Left ventricle myocardium inferior (tissue), 1 donor: ENCODE measurements around the gene ENG. TPM values are rescaled to one million over a fixed set of nuclear protein-coding genes. Genes with fewer than 3 reads are reported as not detected.

Experiments used
- DNase-seq: peaks from one replicate; pipeline ENCODE4 v3.0.0-alpha.2; 2020
- H3K27ac ChIP-seq: fragments of 200-600 bp; replicated peaks from 2 replicates; pipeline ENCODE4 v1.8.0; 2021
- H3K27me3 ChIP-seq: fragments of 200-600 bp; 2 replicates; pipeline ENCODE4 v1.8.0; 2021; ENCODE audit warnings: low read depth
- H3K36me3 ChIP-seq: fragments of 200-600 bp; 2 replicates; pipeline ENCODE4 v1.8.0; 2021
- H3K4me1 ChIP-seq: fragments of 200-600 bp; 2 replicates; pipeline ENCODE4 v1.8.0; 2021
- H3K4me3 ChIP-seq: fragments of 200-600 bp; 2 replicates; pipeline ENCODE4 v1.8.0; 2021; ENCODE audit warnings: mild to moderate bottlenecking, moderate library complexity
- H3K9me3 ChIP-seq: fragments of 200-600 bp; replicated peaks from 2 replicates; pipeline ENCODE4 v1.8.0; 2021
- CTCF ChIP-seq: fragments of 200-600 bp; IDR thresholded peaks from 2 replicates; pipeline ENCODE4 v1.8.0; 2021; ENCODE audit warnings: antibody characterized with exemption, mild to moderate bottlenecking, borderline replicate concordance
- intact Hi-C: fragments of 100-400 bp; cut with micrococcal nuclease; formaldehyde crosslinking; loops from one replicate; pipeline ENCODE4 v1.11.0; 2022
- total RNA-seq: library from RNA; stranded (reverse); fragmentation: NEBNext Ultra II Directional; extraction: Animal tissue kit (Norgen Biotek cat#: 25700); gene quantifications from one replicate; pipeline ENCODE4 v1.2.1, GENCODE V29; 2021
- donor health status: DM: no; HTN: yes; CAD: no; lungs with severe emphysema.

The ENG gene
- total RNA-seq, 1 donor from 2014 or later: 139 TPM

DNA sequence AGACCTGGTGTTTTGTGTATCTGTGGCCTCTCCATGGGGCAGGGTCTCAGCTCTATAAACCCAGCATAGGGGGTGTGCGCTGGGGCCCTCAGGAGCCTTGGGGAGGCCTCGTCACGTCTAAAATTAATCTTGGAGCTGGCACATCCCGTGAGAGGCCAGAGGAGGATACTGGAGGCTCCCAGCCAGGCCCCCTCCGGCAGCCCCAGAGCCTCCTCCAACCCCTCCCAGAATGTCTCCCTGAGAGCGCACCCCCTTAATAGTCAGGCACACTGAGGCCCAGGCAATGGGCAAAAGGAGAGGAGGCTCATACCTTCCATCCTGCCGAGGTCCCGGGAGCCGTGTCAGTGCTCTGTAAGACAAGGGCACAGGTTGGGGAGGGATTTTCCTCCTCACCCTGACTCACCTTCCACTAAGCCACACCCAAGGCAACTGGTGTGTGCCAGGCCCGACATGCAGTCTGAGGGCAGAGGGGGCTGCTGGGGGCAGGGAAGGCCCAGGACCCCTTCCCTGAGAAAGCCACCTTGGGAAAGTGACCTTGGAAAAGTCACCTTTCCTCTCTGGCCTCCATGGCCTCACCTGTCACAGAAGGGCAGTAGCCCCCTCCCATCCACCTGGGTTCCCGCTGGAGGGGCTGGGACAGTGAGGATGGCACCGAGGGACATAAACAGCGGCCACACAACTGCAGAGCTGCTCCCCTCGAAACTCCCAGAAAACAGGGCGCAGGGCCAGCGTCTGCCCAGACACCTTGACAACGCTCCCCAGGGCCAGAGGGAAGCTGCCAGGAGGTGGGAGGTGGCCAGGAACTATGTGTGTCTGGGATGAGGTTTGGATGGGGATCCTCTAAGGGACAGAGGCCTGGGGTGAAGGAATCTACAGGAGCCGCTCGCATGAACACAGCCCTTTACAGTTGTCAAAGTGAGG is 20.1 kb upstream of the ENG start:
- no peaks in the 10 kb centered on the region for H3K9me3 ChIP-seq
- peak overlapping the region; percentile 93 for H3K27ac ChIP-seq
- peaks cover 79% of the 10 kb centered on the region for H3K4me1 ChIP-seq
- DNase-seq: no peak
- H3K36me3 ChIP-seq: peaks cover 35% of the 10 kb centered on the region
- TF ChIP-seq CTCF: no peak
- intact Hi-C loops: loop anchor here (5.0 kb wide), 1 partner anchor 82 kb away; no protein-coding TSS in a partner anchor
- H3K4me3 ChIP-seq: peak overlapping the region; percentile 77
- H3K27me3 ChIP-seq: no peaks in the 10 kb centered on the region

DNA sequence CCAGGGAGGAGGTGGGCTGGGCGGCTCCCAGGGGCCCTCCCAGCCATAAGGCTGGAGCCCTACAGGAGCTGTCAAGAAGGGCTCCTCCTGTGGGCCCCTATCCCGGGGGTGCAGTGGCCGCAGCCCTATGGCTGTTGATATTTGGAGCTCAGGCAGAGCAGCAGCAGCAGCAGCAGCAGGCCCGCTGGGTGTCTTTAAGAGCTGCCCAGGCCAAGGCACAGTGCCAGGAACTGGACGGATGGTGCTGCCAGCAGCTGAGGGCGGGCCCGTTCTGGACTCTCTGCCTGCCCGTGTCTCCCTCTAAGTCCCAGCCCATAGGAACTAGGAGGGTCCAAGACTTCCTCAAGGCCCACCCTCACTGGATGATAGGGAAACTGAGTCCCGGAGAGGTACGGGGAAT is 19.4 kb upstream of the ENG start:
- TF ChIP-seq CTCF: no peak
- Histone ChIP-seq H3K27me3 (no peaks in the 10 kb centered on the region), H3K36me3 (peaks cover 41% of the 10 kb centered on the region), H3K4me3 (peak overlapping the region; percentile 77), H3K27ac (peak overlapping the region; percentile 93), H3K4me1 (peaks cover 86% of the 10 kb centered on the region), H3K9me3 (no peaks in the 10 kb centered on the region)
- DNase-seq: peak; percentile 85
- intact Hi-C loops: loop anchor here (5.0 kb wide), 1 partner anchor 82 kb away; no protein-coding TSS in a partner anchor

DNA sequence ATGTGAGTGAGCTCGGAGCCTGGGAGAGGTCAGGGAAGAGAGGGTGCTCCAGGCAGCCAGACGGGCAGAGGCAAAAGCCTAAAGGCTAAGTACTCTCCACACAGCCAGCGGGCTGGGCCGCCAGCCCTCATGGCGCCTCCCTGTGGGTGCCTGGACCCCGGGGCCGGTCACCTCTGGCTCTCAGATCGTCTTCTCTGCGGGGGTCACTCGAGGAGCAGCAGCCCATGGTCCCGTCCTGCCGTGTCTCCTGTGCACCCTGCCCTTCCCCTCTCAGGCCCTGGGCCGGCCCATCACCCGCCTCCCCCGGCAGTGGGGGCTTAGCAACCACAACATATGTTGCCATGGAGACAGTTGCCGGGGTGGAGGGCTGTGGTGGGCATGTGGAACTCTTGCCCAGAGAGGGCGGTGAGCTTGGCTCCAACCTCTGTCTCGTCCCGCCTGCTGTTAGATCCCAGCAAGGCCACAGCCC is 18.8 kb upstream of the ENG start:
- H3K4me1 ChIP-seq: peaks cover 87% of the 10 kb centered on the region
- peak overlapping the region; percentile 93 for H3K27ac ChIP-seq
- intact Hi-C loops: loop anchor here (5.0 kb wide), 1 partner anchor 81 kb away; no protein-coding TSS in a partner anchor
- H3K27me3 ChIP-seq: no peaks in the 10 kb centered on the region
- no peaks in the 10 kb centered on the region for H3K9me3 ChIP-seq
- peaks cover 46% of the 10 kb centered on the region for H3K36me3 ChIP-seq
- DNase-seq: no peak
- H3K4me3 ChIP-seq: peak overlapping the region; percentile 77
- TF ChIP-seq CTCF: no peak

- H3K4me3 ChIP-seq: peak overlapping the region; percentile 77
- DNase-seq: no peak
- H3K27ac ChIP-seq: peak overlapping the region; percentile 93
- no peak for TF ChIP-seq CTCF
- H3K9me3 ChIP-seq: no peaks in the 10 kb centered on the region
- peaks cover 52% of the 10 kb centered on the region for H3K36me3 ChIP-seq
- H3K4me1 ChIP-seq: peaks cover 87% of the 10 kb centered on the region
- H3K27me3 ChIP-seq: no peaks in the 10 kb centered on the region
- intact Hi-C loops: loop anchor here (5.0 kb wide), 1 partner anchor 80 kb away; no protein-coding TSS in a partner anchor
Measured at GRCh38 chr9:127872369-127873222, 18.1 kb upstream of the ENG start.

DNA sequence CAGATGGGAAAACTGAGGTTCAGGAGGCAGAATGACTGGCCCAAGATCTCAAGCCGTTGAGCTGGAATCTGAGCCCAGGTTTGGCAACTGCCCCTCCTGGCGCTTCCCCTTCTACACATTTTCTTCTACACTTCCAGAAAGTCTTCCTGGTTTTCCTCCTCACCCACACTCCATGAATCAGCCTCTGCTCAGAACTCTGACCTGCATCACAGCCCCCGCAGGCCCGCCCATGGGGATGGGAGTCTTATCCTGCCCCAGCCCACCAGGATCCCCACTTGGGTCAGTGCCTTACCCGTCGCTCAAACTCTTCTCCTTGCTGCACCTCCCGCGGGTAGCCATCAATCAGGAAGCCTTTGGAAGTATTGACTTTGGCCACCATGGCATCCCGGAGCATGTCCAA is 17.1 kb upstream of the ENG start:
- Histone ChIP-seq H3K27ac (no peak overlapping the region), H3K36me3 (peaks cover 56% of the 10 kb centered on the region), H3K4me3 (no peak overlapping the region), H3K9me3 (no peaks in the 10 kb centered on the region), H3K27me3 (no peaks in the 10 kb centered on the region), H3K4me1 (peaks cover 87% of the 10 kb centered on the region)
- intact Hi-C loops: loop anchor here (5.0 kb wide), 1 partner anchor 79 kb away; no protein-coding TSS in a partner anchor
- no peak for DNase-seq
- no peak for TF ChIP-seq CTCF
